Left lung (tissue), 10 donors: ENCODE measurements around the gene C10orf67. TPM values are rescaled to one million over a fixed set of nuclear protein-coding genes. Genes with fewer than 3 reads are reported as not detected.
A peak's percentile ranks its signal among the peaks of the same experiment; 100 is the strongest.

Source experiments
- ATAC-seq: fragments of 200-7000 bp; cut with Tn5 transposase; one replicate; pipeline ENCODE4 v1.9.1; 2020; ENCODE audit warnings: moderate library complexity
- DNase-seq, 4 donors: peaks; one replicate each; pipeline ENCODE4 v3.0.0-alpha.2; 2013 to 2020
- H3K27ac ChIP-seq, 2 donors: fragments of 200-600 bp; sonication (generic) in 1 of 2; one replicate each; pipeline versions ENCODE4 v1.5.0 to v1.8.0; 2020 to 2021
- H3K27me3 ChIP-seq, 2 donors: fragments of 200-600 bp; sonication (generic) in 1 of 2; one replicate each; pipeline versions ENCODE4 v1.5.0 to v1.8.0; 2020 to 2021
- H3K36me3 ChIP-seq, 2 donors: fragments of 200-600 bp; sonication (generic) in 1 of 2; one replicate each; pipeline versions ENCODE4 v1.5.0 to v1.8.0; 2020 to 2021
- H3K4me1 ChIP-seq, 2 donors: fragments of 200-600 bp; one replicate each; pipeline ENCODE4 v1.8.0; 2021
- H3K4me3 ChIP-seq, 2 donors: fragments of 200-600 bp; sonication (generic) in 1 of 2; one replicate each; pipeline versions ENCODE4 v1.5.0 to v1.8.0; 2020 to 2021; ENCODE audit warnings: mild to moderate bottlenecking in 1 of 2
- H3K9me3 ChIP-seq, 2 donors: fragments of 200-600 bp; sonication (generic) in 1 of 2; one replicate each; pipeline versions ENCODE4 v1.5.0 to v1.8.0; 2020 to 2021
- intact Hi-C, 2 donors: fragments of 100-400 bp; cut with DNase I; formaldehyde crosslinking; loops; one replicate each; pipeline versions ENCODE4 v1.11.2 to v1.14.2; 2022
- polyA plus RNA-seq, 6 donors: library from polyadenylated mRNA; unstranded; fragments of 120-200 nt; gene quantifications; one replicate each; pipeline ENCODE4 v1.2.1, GENCODE V29; 2013; ENCODE audit not compliant: insufficient read length in 6 of 6
- total RNA-seq, 2 donors: library from RNA; stranded (reverse); fragmentation: NEBNext Ultra II Directional; extraction: Animal tissue kit (Norgen Biotek cat#: 25700); gene quantifications; one replicate each; pipeline ENCODE4 v1.2.1, GENCODE V29; 2021
- TF ChIP-seq, protein P1 (sequence below), 2 donors: fragments of 200-600 bp; sonication (generic) in 1 of 2; IDR thresholded peaks; one replicate each; pipeline versions ENCODE4 v1.5.0 to v1.8.0; 2021; ENCODE audit warnings: antibody characterized with exemption in 2 of 2
- donor health status: DM: no; HTN: yes; CAD: no.
- donor health status: DM: no; HTN: no; CAD: no.

Gene C10orf67
- total and polyA plus RNA-seq, 8 donors: 0.29 to 0.93 (median 0.53) TPM

- no peak for ATAC-seq
- no peak for DNase-seq
- Histone ChIP-seq H3K4me3 (no peak overlapping the region), H3K27me3 (peaks cover 0 to 5% of the 10 kb centered on the region in 2 donors), H3K9me3 (no peaks in the 10 kb centered on the region), H3K4me1 (no peaks in the 10 kb centered on the region), H3K36me3 (no peaks in the 10 kb centered on the region), H3K27ac (no peak overlapping the region)
- intact Hi-C loops: no loop called here
- TF ChIP-seq, protein P1, sequence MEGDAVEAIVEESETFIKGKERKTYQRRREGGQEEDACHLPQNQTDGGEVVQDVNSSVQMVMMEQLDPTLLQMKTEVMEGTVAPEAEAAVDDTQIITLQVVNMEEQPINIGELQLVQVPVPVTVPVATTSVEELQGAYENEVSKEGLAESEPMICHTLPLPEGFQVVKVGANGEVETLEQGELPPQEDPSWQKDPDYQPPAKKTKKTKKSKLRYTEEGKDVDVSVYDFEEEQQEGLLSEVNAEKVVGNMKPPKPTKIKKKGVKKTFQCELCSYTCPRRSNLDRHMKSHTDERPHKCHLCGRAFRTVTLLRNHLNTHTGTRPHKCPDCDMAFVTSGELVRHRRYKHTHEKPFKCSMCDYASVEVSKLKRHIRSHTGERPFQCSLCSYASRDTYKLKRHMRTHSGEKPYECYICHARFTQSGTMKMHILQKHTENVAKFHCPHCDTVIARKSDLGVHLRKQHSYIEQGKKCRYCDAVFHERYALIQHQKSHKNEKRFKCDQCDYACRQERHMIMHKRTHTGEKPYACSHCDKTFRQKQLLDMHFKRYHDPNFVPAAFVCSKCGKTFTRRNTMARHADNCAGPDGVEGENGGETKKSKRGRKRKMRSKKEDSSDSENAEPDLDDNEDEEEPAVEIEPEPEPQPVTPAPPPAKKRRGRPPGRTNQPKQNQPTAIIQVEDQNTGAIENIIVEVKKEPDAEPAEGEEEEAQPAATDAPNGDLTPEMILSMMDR (IDR thresholded peaks at IDR 0.05): no peak
Measured at GRCh38 chr10:23284674-23285335, 59.8 kb downstream of the C10orf67 start.

GRCh38 chr10:23284155-23284554 is 60.4 kb downstream of the C10orf67 start:
- DNase-seq: no peak
- H3K4me3 ChIP-seq: no peak overlapping the region
- ATAC-seq: no peak
- no peaks in the 10 kb centered on the region for H3K4me1 ChIP-seq
- no peak overlapping the region for H3K27ac ChIP-seq
- intact Hi-C loops: no loop called here
- no peaks in the 10 kb centered on the region for H3K9me3 ChIP-seq
- H3K36me3 ChIP-seq: no peaks in the 10 kb centered on the region
- TF ChIP-seq, protein P1 (IDR thresholded peaks at IDR 0.05): no peak
- H3K27me3 ChIP-seq: peaks cover 0 to 12% of the 10 kb centered on the region in 2 donors

DNA sequence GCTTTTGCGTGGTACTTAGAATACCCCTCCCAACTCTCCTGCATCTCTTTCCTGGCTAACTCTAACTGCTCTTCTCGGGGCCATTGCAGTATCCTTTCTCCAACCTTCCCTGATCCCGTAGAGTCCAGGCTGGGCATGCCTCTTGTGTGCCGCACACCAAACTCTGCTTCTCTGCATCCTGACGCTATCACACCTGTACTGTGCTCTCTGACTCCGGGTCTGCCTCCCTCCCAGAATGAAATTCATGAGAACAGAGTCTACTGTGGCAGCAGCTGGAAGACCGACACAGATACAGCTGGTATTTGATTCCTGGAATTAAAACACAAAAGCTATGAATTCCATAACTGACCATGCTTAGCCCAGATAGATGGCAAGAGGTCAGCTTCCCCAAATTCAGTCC is 60.9 kb downstream of the C10orf67 start:
- ATAC-seq: no peak
- Histone ChIP-seq H3K27me3 (peaks cover 0 to 17% of the 10 kb centered on the region in 2 donors), H3K4me1 (no peaks in the 10 kb centered on the region), H3K36me3 (no peaks in the 10 kb centered on the region), H3K4me3 (no peak overlapping the region), H3K9me3 (no peaks in the 10 kb centered on the region), H3K27ac (no peak overlapping the region)
- DNase-seq: no peak
- TF ChIP-seq, protein P1 (IDR thresholded peaks at IDR 0.05): no peak
- intact Hi-C loops: no loop called here

GRCh38 chr10:23281044-23281433 is 63.6 kb downstream of the C10orf67 start:
- Histone ChIP-seq H3K9me3 (no peaks in the 10 kb centered on the region), H3K27me3 (peaks cover 0 to 20% of the 10 kb centered on the region in 2 donors), H3K27ac (no peak overlapping the region), H3K4me1 (no peaks in the 10 kb centered on the region), H3K36me3 (no peaks in the 10 kb centered on the region), H3K4me3 (no peak overlapping the region)
- no peak for ATAC-seq
- intact Hi-C loops: no loop called here
- DNase-seq: no peak
- TF ChIP-seq, protein P1 (IDR thresholded peaks at IDR 0.05): no peak

GRCh38 chr10:23280419-23281043 is 64.1 kb downstream of the C10orf67 start:
- ATAC-seq (no peak), DNase-seq (peak in 1 of 4 donors; percentile 3)
- H3K36me3 ChIP-seq: no peaks in the 10 kb centered on the region
- no peaks in the 10 kb centered on the region for H3K9me3 ChIP-seq
- no peak overlapping the region for H3K27ac ChIP-seq
- H3K4me1 ChIP-seq: no peaks in the 10 kb centered on the region
- TF ChIP-seq, protein P1 (IDR thresholded peaks at IDR 0.05): no peak
- intact Hi-C loops: no loop called here
- peaks cover 0 to 20% of the 10 kb centered on the region in 2 donors for H3K27me3 ChIP-seq
- H3K4me3 ChIP-seq: no peak overlapping the region
